ENCODE data around the gene ADAMTSL1.

- TF ChIP-seq YY1 (tag by site-specific recombination; IDR thresholded peaks at IDR 0.05) (no peak), SETDB1 (IDR thresholded peaks at IDR 0.05; ENCODE audit: insufficient read length, low read length) (no peak), CTCF (tag by site-specific recombination; IDR thresholded peaks at IDR 0.05) (no peak), PBX3 (CRISPR knock-in tag; IDR thresholded peaks at IDR 0.05) (no peak)
These were observed 25.9 kb upstream of the ADAMTSL1 start for GRCh38 chr9:18448101-18448500.
